Body of pancreas (tissue), 4 donors: ENCODE results near the gene ECPAS.

Source experiments
- CTCF ChIP-seq, 7 experiments: fragments of 450-650 bp in 4 of 7; fragments of 200-600 bp in 3 of 7; sonication (generic) in 3 of 7; IDR thresholded peaks; one replicate each; pipeline ENCODE4 v1.5.1; 2016 to 2019; ENCODE audit warnings: antibody characterized with exemption in 7 of 7
- POLR2A ChIP-seq, 3 donors: fragments of 450-650 bp; IDR thresholded peaks; one replicate each; pipeline ENCODE4 v1.6.1; 2016; ENCODE audit warnings: antibody characterized with exemption in 3 of 3, mild to moderate bottlenecking in 2 of 3

DNA sequence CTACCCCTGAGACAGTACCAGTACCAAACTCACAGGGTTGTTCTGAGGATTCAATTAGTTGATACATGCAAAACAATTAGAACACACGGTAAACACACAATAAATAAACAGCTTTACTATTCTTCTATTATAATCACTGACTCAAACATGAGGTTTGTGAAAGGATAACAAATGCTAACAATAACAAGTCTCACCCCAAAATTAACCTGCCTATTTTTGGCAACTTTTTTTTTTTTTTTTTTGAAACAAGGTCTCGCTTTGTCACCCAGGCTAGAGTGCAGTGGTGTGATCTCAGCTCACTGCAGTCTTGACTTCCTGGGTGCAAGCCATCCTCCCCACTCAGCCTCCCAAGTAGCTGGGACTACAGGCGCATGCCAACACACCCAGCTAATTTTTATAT is 6.5 kb downstream of the ECPAS start:
- TF ChIP-seq CTCF (IDR thresholded peaks at IDR 0.05) (no peak), POLR2A (IDR thresholded peaks at IDR 0.05) (no peak)
